Tibial artery (tissue), 4 donors: ENCODE data around the gene BCL10.
A peak's percentile ranks its signal among the peaks of the same experiment; 100 is the strongest.

Experiments used
- DNase-seq, 2 donors: peaks; one replicate each; pipeline ENCODE4 v3.0.0-alpha.2; 2019
- H3K27ac ChIP-seq, 2 donors: fragments of 200-600 bp; sonication (generic) in 1 of 2; 1 replicate in 1 of 2; 2 replicates in 1 of 2; pipeline ENCODE4 v1.5.1; 2018 to 2019; ENCODE audit warnings: mild to moderate bottlenecking in 1 of 2
- H3K27me3 ChIP-seq, 2 donors: fragments of 200-600 bp; sonication (generic) in 1 of 2; one replicate each; pipeline versions ENCODE4 v1.5.1 to v1.6.0; 2016 to 2019
- H3K36me3 ChIP-seq, 3 donors: fragments of 200-600 bp; sonication (generic) in 2 of 3; one replicate each; pipeline ENCODE4 v1.5.1; 2016 to 2019; ENCODE audit warnings: mild to moderate bottlenecking in 2 of 3
- H3K4me1 ChIP-seq, 4 donors: fragments of 200-600 bp; sonication (generic) in 2 of 4; 1 replicate in 3 of 4; 2 replicates in 1 of 4; pipeline ENCODE4 v1.5.1; 2016 to 2019
- H3K4me3 ChIP-seq, 2 donors: fragments of 200-600 bp; sonication (generic) in 1 of 2; 1 replicate in 1 of 2; 2 replicates in 1 of 2; pipeline ENCODE4 v1.5.1; 2018 to 2019; ENCODE audit warnings: mild to moderate bottlenecking in 2 of 2
- H3K9me3 ChIP-seq, 3 donors: fragments of 200-600 bp; sonication (generic) in 1 of 3; one replicate each; pipeline ENCODE4 v1.5.1; 2016 to 2019
- intact Hi-C: fragments of 100-400 bp; cut with DNase I; formaldehyde crosslinking; loops from one replicate; pipeline ENCODE4 v1.15.0; 2023; ENCODE audit warnings: low total_unique reads
- TF ChIP-seq, protein P1 (sequence below), 2 experiments: fragments of 200-600 bp in 1 of 2; fragments of 450-650 bp in 1 of 2; IDR thresholded peaks; one replicate each; pipeline ENCODE4 v1.5.1; 2017 to 2019; ENCODE audit warnings: antibody characterized with exemption in 2 of 2, mild to moderate bottlenecking in 1 of 2, moderate library complexity in 1 of 2

The BCL10 gene

DNA sequence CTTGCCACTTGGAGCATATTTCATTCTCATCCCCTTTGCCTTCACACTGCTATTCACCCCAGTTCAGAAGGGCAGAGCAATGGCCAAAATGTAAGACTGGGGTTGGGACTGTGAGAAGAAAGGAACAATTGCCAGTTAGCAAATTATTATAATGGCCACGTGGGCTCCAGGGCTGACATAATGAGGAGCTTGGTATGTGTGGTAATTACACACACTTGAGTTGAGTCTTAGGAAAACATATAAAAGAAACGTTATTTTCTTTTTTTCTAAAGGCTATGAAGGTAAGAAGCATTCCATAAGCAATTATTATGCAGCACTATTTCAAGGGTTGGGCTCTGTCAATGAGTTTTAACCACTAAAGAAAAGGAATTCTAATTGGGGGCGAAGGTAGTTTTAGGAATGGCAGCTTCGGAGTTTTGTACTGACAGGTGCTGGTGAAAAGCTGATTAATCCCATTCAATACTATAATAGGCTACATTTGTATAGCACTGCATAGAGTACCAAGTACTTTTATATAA lies 32.5 kb upstream of the BCL10 start:
- no peaks in the 10 kb centered on the region for H3K36me3 ChIP-seq
- no peaks in the 10 kb centered on the region for H3K9me3 ChIP-seq
- no peak overlapping the region for H3K4me3 ChIP-seq
- H3K27me3 ChIP-seq, result no peaks in the 10 kb centered on the region
- no peak for DNase-seq
- intact Hi-C loops, result loop anchor here (2.0 to 10.0 kb wide), 3 partner anchors 196 to 398 kb away; partner anchors contain the start of gene ZNHIT6
- peaks cover 0 to 22% (median 10%) of the 10 kb centered on the region in 4 donors for H3K4me1 ChIP-seq
- TF ChIP-seq, protein P1, sequence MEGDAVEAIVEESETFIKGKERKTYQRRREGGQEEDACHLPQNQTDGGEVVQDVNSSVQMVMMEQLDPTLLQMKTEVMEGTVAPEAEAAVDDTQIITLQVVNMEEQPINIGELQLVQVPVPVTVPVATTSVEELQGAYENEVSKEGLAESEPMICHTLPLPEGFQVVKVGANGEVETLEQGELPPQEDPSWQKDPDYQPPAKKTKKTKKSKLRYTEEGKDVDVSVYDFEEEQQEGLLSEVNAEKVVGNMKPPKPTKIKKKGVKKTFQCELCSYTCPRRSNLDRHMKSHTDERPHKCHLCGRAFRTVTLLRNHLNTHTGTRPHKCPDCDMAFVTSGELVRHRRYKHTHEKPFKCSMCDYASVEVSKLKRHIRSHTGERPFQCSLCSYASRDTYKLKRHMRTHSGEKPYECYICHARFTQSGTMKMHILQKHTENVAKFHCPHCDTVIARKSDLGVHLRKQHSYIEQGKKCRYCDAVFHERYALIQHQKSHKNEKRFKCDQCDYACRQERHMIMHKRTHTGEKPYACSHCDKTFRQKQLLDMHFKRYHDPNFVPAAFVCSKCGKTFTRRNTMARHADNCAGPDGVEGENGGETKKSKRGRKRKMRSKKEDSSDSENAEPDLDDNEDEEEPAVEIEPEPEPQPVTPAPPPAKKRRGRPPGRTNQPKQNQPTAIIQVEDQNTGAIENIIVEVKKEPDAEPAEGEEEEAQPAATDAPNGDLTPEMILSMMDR (IDR thresholded peaks at IDR 0.05), result no peak
- H3K27ac ChIP-seq, result no peak overlapping the region

DNA sequence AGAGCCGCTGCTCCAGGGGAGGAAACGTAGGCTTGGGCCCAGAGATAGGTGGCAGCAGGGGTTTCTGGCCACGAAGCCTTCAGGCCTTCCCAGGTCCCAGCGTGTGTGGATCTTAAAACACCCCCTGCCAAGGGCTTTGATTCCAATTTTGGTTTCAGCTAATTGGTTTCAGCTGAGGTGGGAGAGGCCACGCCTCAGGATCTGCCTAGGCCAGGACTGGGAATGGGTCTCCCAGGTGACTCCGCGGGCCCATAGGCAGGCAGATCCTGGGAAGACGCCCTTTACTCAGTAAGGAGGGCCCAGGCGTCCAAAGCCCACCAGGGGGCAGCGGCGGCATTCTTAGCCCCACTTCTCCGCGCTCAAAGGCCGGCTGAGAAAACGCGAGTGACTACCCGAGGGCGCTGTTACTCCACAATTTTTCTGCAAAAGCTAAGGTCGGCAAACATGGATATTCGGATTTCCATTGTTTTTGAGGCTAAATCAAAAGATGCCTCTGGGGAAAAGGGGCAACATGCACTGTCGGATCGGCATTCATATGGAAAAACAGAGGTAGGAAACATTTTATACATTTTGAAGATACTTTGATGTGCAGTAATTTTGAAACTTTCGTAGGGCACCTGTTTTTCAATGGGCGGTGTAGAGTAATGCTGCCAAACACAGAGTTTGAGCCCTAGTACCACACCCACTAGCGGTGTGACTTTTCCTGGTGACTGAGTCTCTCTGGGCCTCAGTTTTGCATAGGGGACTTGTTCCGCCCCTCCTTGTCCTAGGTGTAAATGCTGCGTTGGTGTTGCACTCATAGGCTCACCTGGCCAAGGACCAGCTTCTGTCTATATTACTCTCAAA lies 31.8 kb upstream of the BCL10 start:
- TF ChIP-seq, protein P1 (IDR thresholded peaks at IDR 0.05), result peak; percentile 97 to 99
- intact Hi-C loops, result loop anchor here (2.0 to 10.0 kb wide), 4 partner anchors 197 to 399 kb away; partner anchors contain the start of gene ZNHIT6
- Histone ChIP-seq H3K36me3 (no peaks in the 10 kb centered on the region), H3K4me1 (peaks cover 0 to 17% (median 5%) of the 10 kb centered on the region in 4 donors), H3K4me3 (no peak overlapping the region), H3K9me3 (no peaks in the 10 kb centered on the region), H3K27ac (peak overlapping the region in 1 of 2 donors; percentile 18), H3K27me3 (no peaks in the 10 kb centered on the region)
- peak; percentile 88 to 93 for DNase-seq

DNA sequence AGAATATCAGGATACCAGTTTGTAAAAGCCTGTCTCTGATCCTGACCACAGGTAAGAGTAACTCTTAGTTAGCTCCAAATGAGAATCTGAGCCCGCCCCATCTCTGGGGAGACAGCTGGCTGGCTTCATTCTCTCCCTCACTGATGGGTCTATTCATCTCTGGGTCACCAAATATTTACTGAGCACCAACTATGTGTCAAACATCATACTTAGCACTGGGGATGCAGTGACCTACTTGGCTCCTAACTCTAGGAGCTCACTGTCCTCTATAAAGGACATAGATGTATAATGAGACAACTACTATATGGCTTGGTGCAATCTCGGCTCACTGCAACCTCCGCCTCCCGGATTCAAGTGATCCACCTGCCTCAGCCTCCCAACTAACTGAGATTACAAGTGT lies 29.8 kb upstream of the BCL10 start:
- Histone ChIP-seq H3K4me1 (peaks cover 0 to 11% (median 4%) of the 10 kb centered on the region in 4 donors), H3K4me3 (no peak overlapping the region), H3K9me3 (no peaks in the 10 kb centered on the region), H3K27me3 (no peaks in the 10 kb centered on the region), H3K27ac (no peak overlapping the region), H3K36me3 (no peaks in the 10 kb centered on the region)
- TF ChIP-seq, protein P1 (IDR thresholded peaks at IDR 0.05), result no peak
- intact Hi-C loops, result loop anchor here (2.0 to 10.0 kb wide), 3 partner anchors 199 to 401 kb away; partner anchors contain the start of gene ZNHIT6
- DNase-seq, result no peak

DNA sequence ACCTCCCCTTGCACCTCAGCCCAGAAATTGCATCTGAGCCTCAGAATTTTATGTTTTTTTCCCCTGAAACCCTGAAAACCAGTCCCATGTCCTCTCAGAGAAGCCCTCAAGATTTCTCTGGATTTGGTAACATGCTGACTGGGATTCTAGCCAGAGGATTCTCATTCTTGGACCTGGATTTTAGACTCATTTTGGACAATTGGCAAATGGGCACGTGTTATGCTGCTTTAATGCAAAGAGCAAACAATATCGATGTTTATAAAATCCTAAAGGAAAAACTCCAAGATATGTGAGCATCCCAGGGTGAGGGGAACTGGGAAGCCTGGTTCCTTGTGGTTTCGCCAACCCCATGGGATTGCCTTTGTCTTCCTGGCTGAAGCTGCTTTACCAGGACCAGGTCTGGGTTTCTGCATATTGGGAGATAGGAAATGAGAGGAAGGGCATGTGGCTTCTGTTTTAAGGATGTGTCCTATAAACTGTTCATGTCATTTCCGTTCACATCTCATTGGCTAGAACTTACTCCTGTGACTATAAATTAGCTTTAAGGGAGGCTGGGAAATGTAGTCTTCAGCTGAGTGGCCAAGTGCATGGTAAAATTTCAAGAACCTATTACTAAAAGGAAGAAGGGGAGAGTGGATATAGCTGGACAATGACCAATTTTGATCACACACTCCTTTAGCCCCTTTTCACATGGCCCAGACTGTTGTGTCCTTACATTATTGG lies 27.2 kb upstream of the BCL10 start:
- TF ChIP-seq, protein P1 (IDR thresholded peaks at IDR 0.05), result no peak
- no peak for DNase-seq
- intact Hi-C loops, result loop anchor here (10.0 kb wide), 1 partner anchor 201 kb away; no protein-coding TSS in a partner anchor

DNA sequence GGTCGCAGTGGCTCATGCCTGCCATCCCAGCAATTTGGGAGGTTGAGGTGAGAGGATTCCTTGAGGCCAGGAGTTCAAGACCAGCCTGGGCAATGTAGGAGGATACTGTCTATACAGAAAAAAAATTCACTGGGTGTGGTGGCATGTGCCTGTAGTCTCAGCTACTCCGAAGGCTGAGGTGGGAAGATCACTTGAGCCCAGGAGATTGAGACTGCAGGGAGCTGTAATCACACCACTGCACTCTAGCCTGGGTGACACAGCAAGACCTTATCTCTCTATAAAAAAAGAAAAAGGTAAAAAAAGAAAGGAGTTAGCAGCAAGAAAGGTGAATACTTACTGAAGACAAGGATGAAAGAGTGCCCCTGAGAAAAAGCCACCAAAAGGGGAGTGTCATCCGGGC lies 23.7 kb upstream of the BCL10 start:
- H3K4me3 ChIP-seq, result no peak overlapping the region
- TF ChIP-seq, protein P1 (IDR thresholded peaks at IDR 0.05), result no peak
- DNase-seq, result no peak
- intact Hi-C loops, result loop anchor here (10.0 kb wide), 1 partner anchor 205 kb away; no protein-coding TSS in a partner anchor
- no peaks in the 10 kb centered on the region for H3K36me3 ChIP-seq
- H3K27ac ChIP-seq, result no peak overlapping the region
- no peaks in the 10 kb centered on the region for H3K27me3 ChIP-seq
- peaks cover 0 to 23% (median 16%) of the 10 kb centered on the region in 4 donors for H3K4me1 ChIP-seq
- no peaks in the 10 kb centered on the region for H3K9me3 ChIP-seq

More for the DNA sequence above, 27.2 kb upstream of the BCL10 start:
- Histone ChIP-seq H3K27ac (no peak overlapping the region), H3K27me3 (no peaks in the 10 kb centered on the region), H3K4me1 (peaks cover 0 to 14% (median 4%) of the 10 kb centered on the region in 4 donors), H3K9me3 (no peaks in the 10 kb centered on the region), H3K36me3 (no peaks in the 10 kb centered on the region), H3K4me3 (no peak overlapping the region)
